Lung (tissue), 12 donors: ENCODE data around the gene RTL1. TPM values are rescaled to one million over a fixed set of nuclear protein-coding genes. Genes with fewer than 3 reads are reported as not detected.
A peak's percentile ranks its signal among the peaks of the same experiment; 100 is the strongest.

Experiments used
- ATAC-seq: fragments of 200-7000 bp; cut with Tn5 transposase; one replicate; pipeline ENCODE4 v1.9.1; 2020; ENCODE audit warnings: moderate number of reproducible peaks; ENCODE audit not compliant: insufficient read depth, low FRiP score
- DNase-seq, 3 donors: peaks; one replicate each; pipeline ENCODE4 v3.0.0-alpha.2; 2013 to 2017
- H3K27ac ChIP-seq, 2 donors: one replicate each; pipeline ENCODE4 v1.5.1; 2013; ENCODE audit warnings: mild to moderate bottlenecking in 2 of 2, moderate library complexity in 2 of 2, control low read depth in 1 of 2, inconsistent platforms in 1 of 2, low read depth in 1 of 2, low read length in 1 of 2
- H3K27me3 ChIP-seq, 3 donors: one replicate each; pipeline ENCODE4 v1.5.1; 2013; ENCODE audit warnings: low read length in 2 of 3; ENCODE audit not compliant: control insufficient read depth in 3 of 3, insufficient read depth in 3 of 3
- H3K36me3 ChIP-seq, 4 donors: one replicate each; pipeline ENCODE4 v1.5.1; 2013; ENCODE audit warnings: low read length in 4 of 4, mild to moderate bottlenecking in 1 of 4, moderate library complexity in 1 of 4; ENCODE audit not compliant: control insufficient read depth in 4 of 4, insufficient read depth in 4 of 4
- H3K4me1 ChIP-seq, 5 donors: one replicate each; pipeline ENCODE4 v1.5.1; 2013; ENCODE audit warnings: low read length in 5 of 5, mild to moderate bottlenecking in 2 of 5, moderate library complexity in 1 of 5; ENCODE audit not compliant: control insufficient read depth in 5 of 5, insufficient read depth in 5 of 5
- H3K4me3 ChIP-seq: one replicate; pipeline ENCODE4 v1.5.1; 2013; ENCODE audit warnings: mild to moderate bottlenecking, control low read depth, moderate library complexity
- H3K9ac ChIP-seq, 2 donors: one replicate each; pipeline ENCODE4 v1.5.1; 2013; ENCODE audit warnings: low read length in 2 of 2, control low read depth in 1 of 2; ENCODE audit not compliant: insufficient read depth in 1 of 2
- H3K9me3 ChIP-seq, 4 donors: one replicate each; pipeline ENCODE4 v1.5.1; 2013; ENCODE audit warnings: low read length in 3 of 4, mild to moderate bottlenecking in 1 of 4, moderate library complexity in 1 of 4; ENCODE audit not compliant: control insufficient read depth in 4 of 4, insufficient read depth in 3 of 4
- WGBS, 2 donors: extraction: QIAGEN DNeasy Blood & Tissue Kit; methylation state at CpG; one replicate each; pipeline ENCODE4 v1.1.7; 2013; 5-methylcytosine and 5-hydroxymethylcytosine counted together
- polyA plus RNA-seq, 2 donors: library from polyadenylated mRNA; stranded (reverse); fragments of 200-250 nt; gene quantifications; one replicate each; pipeline ENCODE4 v1.2.1, GENCODE V29; 2013
- total RNA-seq, 2 donors: library from RNA; depleted of rRNA in 1 of 2; stranded (reverse); fragments of >200 nt in 1 of 2; gene quantifications; one replicate each; pipeline ENCODE4 v1.2.1, GENCODE V29; 2014 to 2021
- TF ChIP-seq, protein P1 (sequence below): IDR thresholded peaks from 2 replicates; pipeline ENCODE4 v1.5.1; 2012; ENCODE audit warnings: mild to moderate bottlenecking; ENCODE audit errors: control extremely low read depth, extremely low read depth
- donor health status: control.
- donor health status: control.
- donor health status: Bipolar disorder and iron deficiency.
- donor health status: healthy.
- donor health status: DM: yes; HTN: yes; CAD: no.

RTL1 gene
- total and polyA plus RNA-seq, 4 donors, result 0.02 to 0.09 TPM; not detected in 2

DNA sequence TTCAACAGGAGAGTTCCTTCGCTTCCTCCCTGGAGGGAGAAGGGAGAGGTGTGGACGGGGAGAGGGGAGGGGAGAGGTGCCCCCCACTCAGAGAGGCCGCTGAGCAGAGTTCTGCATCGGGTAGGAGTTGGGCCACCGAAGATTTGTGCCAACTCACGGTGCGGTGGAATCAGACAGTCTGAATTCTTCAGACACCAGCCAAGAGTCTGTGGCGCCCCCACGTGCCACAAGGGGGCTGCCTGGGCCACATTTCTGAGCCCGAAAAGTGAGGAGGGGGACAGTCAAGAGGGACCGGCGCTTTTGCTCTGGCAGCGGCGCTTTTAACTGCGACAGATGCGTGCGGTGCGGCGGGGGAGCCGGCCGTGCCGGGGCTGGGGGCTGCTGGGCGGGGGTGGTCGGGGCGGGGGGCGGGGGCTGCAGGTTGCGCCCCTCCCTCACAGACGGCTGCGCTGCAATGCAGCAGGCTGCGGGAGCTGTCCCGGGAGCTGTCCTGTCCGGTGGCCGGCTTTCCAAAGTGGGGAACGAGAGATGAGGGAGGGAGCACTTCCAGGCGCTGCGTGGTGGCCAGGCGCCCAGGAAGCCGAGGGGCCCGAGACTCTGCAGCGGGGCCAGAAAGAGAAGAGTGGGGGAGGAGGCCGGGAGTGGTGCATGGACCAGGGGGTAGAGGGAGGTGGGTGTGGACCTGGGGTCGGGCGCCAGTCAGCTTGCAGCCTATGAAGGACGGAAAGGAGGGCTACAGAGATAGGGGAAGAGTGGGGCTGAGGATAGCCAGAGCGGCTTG, 975 bp upstream of the RTL1 start:
- no peak overlapping the region for H3K27ac ChIP-seq
- no peak overlapping the region for H3K4me3 ChIP-seq
- H3K36me3 ChIP-seq, result peaks cover 0 to 6% (median 0%) of the 10 kb centered on the region in 4 donors
- TF ChIP-seq, protein P1, sequence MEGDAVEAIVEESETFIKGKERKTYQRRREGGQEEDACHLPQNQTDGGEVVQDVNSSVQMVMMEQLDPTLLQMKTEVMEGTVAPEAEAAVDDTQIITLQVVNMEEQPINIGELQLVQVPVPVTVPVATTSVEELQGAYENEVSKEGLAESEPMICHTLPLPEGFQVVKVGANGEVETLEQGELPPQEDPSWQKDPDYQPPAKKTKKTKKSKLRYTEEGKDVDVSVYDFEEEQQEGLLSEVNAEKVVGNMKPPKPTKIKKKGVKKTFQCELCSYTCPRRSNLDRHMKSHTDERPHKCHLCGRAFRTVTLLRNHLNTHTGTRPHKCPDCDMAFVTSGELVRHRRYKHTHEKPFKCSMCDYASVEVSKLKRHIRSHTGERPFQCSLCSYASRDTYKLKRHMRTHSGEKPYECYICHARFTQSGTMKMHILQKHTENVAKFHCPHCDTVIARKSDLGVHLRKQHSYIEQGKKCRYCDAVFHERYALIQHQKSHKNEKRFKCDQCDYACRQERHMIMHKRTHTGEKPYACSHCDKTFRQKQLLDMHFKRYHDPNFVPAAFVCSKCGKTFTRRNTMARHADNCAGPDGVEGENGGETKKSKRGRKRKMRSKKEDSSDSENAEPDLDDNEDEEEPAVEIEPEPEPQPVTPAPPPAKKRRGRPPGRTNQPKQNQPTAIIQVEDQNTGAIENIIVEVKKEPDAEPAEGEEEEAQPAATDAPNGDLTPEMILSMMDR, result no peak
- 33 to 37% methylated on average over 39 to 45 of the region's 45 CpGs for WGBS, 2 donors
- no peak overlapping the region for H3K9ac ChIP-seq
- peak; percentile 59 to 67 (median 60) for DNase-seq
- ATAC-seq, result no peak
- H3K4me1 ChIP-seq, result peaks cover 0 to 23% (median 2%) of the 10 kb centered on the region in 5 donors
- peaks cover 0 to 11% (median 0%) of the 10 kb centered on the region in 4 donors for H3K9me3 ChIP-seq
- H3K27me3 ChIP-seq, result peaks cover 0 to 58% (median 0%) of the 10 kb centered on the region in 3 donors

DNA sequence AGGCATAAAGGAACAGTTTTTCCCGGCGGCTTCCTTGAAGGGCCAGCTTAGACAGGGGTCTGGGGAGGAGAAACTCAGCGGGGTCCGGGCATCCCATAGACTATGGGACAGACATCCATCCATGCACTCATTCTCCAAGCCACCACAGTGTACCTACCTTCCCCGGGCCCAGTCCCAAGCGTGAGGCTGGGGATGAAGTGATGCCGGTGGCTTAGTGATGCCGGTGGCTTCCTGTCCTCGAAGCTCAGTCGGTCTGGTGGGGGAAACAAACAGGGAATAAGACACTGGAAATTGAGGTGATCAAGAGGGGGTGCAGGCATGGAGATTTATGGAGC, 421 bp downstream of the RTL1 start:
- 75 to 89% methylated on average over 10 of the region's 10 CpGs for WGBS, 2 donors
- Histone ChIP-seq H3K27me3 (peaks cover 0 to 68% (median 0%) of the 10 kb centered on the region in 3 donors), H3K36me3 (peaks cover 0 to 6% (median 2%) of the 10 kb centered on the region in 4 donors), H3K9me3 (peaks cover 0 to 11% (median 0%) of the 10 kb centered on the region in 4 donors), H3K4me1 (peaks cover 0 to 32% (median 6%) of the 10 kb centered on the region in 5 donors), H3K27ac (no peak overlapping the region), H3K9ac (no peak overlapping the region), H3K4me3 (no peak overlapping the region)
- ATAC-seq (no peak), DNase-seq (no peak)
- TF ChIP-seq, protein P1, result no peak

DNA sequence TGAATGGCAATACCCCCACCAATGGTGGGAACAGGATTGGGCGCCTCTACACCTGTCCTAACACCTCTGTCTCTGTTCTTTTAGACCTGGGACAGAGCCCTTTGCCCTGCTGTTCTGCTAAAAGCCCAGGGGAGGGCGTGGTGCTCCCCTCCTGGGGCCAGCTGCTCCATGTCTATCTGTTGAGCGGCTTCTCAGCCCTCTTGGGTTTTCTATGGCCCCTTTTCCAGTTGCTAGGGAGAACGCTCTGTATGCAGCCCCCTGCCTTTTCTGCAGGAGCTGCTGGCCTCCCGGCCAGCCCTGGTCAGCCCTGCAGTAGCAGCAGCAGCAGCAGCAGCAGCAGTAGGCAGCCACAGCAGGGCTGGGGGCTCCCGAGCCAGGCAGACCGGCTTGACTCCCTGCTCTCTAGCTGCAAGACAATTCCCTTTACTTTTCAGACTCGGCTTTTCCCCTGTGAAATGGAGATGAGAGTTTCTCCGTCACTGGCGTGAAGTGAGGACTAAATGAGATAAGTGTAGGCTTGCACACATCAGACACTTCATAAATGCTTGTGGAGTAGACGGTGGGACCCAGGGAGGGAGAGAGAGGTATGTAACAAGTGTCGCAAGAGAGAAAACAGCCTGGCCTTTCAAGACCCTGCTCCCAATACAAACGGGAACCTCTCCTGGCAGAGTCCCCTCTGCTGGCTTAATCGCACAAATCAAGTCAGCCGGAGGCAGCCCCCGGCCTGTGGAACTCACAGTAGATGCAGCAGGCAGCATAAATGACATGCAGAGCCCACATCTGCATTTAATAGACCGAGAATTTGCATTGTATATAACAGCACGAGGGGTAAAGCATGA, 1.0 kb downstream of the RTL1 start:
- H3K4me1 ChIP-seq, result peaks cover 0 to 32% (median 8%) of the 10 kb centered on the region in 5 donors
- H3K4me3 ChIP-seq, result no peak overlapping the region
- no peak for ATAC-seq
- H3K9me3 ChIP-seq, result peaks cover 0 to 11% (median 0%) of the 10 kb centered on the region in 4 donors
- TF ChIP-seq, protein P1, result no peak
- H3K27ac ChIP-seq, result no peak overlapping the region
- 62 to 76% methylated on average over 18 of the region's 18 CpGs for WGBS, 2 donors
- no peak overlapping the region for H3K9ac ChIP-seq
- peaks cover 0 to 68% (median 0%) of the 10 kb centered on the region in 3 donors for H3K27me3 ChIP-seq
- peaks cover 0 to 6% (median 2%) of the 10 kb centered on the region in 4 donors for H3K36me3 ChIP-seq
- DNase-seq, result peak in 2 of 3 donors; percentile 48 to 58
